DMS 273 (cell line): Measurements from ENCODE around the gene ATXN1.

Source experiments
- DNase-seq: peaks from one replicate; lab custom pipeline; 2025; ENCODE audit not compliant: unreplicated experiment; lab: John Stamatoyannopoulos, UW

Gene ATXN1

GRCh38 chr6:16747232-16748024 is 13.8 kb downstream of the ATXN1 start:
- peak; percentile 64 for DNase-seq

DNA sequence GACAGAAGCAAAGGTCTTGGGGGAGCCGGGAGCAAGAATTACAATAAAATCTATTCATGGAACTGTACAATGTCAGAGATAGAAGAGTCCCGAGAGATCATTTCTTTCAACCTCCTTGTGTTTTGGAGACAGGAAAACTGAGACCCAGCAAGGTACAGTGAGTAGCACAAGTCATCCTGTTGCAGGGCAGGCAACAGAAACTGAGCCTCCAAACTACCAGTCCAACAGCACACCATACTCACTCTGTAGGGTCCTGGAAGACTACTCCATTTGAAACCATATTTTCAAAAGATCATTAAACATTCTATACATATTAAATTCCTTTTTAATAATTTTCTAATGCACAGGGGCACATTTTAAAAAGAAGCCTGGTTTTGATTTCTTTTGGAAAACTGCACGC is 14.4 kb downstream of the ATXN1 start:
- DNase-seq = no peak

DNA sequence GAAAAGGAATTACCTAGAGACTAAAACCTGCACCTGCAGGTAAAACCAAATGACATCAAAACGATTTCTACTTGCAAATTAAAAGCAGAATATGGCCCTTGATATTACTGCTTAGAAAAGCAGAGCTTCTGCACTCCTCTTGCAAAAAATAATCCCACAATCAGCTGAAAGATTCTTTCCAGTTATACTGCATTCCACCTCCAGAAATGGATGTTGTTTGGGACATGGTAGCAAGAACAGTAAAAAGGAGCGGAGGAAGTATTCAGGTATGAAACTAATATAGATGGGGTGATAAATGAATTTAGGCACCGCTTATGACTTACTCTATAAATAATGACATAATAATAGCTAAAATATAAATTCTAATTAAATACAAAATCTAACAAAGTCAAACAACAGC is 14.9 kb downstream of the ATXN1 start:
- no peak for DNase-seq

DNA sequence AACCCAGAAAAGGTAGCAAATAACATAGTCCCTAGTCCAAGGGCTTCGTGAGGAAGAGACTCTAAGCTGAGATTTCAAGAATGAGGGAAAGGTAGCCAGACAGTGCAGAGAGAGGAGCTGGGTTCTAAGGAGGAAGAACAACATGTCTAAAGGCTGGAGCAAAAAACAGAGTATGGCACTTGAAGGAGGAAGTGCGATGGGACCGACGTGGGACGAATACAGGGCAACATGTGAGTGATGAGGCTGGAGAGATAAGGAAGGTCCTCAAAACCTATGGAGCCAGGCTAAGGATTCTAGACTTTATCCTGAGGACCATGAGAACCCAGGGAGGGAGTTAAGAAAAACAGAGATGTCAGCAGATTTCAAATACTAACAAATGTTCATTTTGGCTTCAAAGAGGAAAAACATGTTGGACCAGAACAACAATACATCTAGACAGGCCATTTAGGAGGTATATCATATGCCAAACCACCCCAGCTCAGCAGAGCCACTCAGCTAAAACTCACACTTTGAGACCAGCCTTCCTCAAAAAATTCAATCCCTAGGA is 17.5 kb downstream of the ATXN1 start:
- DNase-seq = no peak

GRCh38 chr6:16742116-16742515 is 19.1 kb downstream of the ATXN1 start:
- DNase-seq = no peak

GRCh38 chr6:16741112-16742016 is 19.9 kb downstream of the ATXN1 start:
- DNase-seq = no peak

- no peak for DNase-seq
These were observed 21.2 kb downstream of the ATXN1 start for GRCh38 chr6:16740097-16740496.

DNA sequence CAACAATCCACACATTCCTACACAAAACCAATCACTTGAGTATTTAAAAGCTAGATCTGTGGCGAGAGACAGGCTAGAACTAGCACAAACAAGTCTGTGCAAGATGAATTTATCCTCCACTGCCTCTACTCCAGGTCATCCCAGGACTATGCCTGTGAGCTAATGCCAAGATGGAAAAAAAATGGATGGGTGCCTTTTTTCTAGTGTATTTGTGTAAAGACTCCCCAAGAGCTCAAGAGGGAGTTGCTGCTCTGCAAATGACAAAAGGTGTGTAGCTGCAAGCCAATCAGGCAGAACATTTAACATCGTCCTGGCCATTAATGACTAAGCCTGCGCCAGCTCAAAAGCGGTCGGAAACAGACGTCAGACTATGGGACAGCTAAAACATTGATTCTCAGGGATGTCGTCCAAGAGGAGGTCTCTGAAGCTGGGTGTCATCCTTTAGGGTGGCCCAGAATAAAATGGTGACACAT is 21.9 kb downstream of the ATXN1 start:
- DNase-seq = peak; percentile 34

- DNase-seq = no peak
These were observed 23.3 kb downstream of the ATXN1 start for GRCh38 chr6:16737925-16738324.

GRCh38 chr6:16736856-16737775 is 24.1 kb downstream of the ATXN1 start:
- peak; percentile 15 for DNase-seq

- DNase-seq = no peak
These were observed 26.2 kb downstream of the ATXN1 start for GRCh38 chr6:16735014-16735413.

DNA sequence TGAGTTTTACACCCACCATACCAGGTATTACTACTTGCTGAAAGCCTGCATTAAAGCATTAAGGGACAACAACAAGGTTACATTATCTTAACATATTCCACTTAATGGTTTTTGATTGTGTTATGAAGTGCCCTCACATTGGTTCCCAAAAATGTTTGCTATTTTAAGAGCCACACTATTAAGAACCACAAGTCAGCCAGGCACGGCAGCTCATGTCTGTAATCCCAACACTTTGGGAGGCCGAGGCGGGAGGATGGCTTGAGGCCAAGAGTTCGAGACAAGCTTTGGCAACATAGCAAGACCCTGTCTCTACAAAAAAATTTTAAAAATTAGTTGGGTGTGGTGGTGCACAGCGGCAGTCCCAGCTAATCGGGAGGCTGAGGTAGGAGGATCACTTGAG is 28.2 kb downstream of the ATXN1 start:
- DNase-seq = no peak

DNA sequence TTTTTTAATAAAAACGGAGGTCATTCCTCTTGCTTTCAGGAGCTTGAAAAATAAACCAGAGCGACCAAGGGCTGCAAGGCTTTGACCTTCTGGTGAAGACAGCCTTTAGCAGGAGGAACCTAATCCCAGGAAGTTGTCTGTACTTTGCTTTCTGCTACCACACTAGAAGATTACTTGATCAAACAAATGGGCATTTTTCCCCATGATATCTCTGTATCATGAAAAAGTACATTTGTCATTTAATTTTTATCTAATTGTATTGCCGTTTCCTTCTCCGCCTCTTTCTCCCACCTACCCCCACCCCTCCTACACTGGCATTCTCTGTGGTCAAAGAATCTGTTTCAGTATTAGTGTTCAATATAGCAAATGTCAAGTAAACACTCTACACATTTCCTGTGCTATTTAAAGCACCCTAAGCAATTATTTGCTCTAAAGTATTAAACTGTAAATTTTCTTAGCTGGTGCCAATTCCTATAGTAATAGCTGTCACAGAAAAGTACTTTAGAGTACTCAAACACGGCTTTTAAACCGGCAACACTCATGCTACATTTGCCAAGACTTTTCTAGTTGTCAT is 29.7 kb downstream of the ATXN1 start:
- DNase-seq = no peak

DNA sequence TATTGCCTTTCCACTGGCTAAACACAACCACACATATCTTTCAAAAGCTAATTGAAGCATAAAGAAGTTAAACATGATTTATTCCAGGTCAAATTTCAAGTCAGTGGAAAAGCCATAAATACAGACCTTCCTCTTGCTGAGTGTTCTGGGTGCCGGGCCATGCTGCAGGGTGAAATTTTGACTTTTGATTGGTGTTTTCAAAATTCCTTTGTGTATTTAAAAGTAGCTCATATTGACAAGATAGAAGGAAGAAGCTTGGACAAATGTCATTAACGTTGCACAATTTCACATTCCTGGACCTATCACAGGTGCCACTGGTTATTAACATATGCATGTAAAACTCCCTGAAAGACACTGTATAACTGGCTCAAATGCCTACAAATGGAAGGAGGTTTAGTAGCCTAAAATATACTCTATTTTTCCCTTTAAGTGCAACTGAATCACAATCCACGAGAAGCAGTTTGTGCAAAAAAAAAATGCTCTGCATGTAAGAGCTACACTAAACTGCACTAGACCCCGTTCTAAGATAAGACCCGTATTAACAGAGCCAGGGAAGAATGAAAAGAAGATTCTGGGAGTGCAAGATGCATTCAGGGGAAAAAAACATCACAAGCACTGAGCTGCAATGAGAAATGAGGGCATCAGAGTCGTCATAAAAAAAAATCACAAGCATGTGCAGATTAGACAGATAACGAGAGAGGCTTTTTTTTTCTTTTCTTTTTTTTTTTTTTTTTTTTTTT is 30.4 kb downstream of the ATXN1 start:
- DNase-seq = no peak

GRCh38 chr6:16729744-16730143 is 31.5 kb downstream of the ATXN1 start:
- DNase-seq = no peak

- DNase-seq = no peak
These were observed 32.0 kb downstream of the ATXN1 start for GRCh38 chr6:16729183-16729691.

GRCh38 chr6:16728513-16729182 is 32.6 kb downstream of the ATXN1 start:
- DNase-seq = no peak

DNA sequence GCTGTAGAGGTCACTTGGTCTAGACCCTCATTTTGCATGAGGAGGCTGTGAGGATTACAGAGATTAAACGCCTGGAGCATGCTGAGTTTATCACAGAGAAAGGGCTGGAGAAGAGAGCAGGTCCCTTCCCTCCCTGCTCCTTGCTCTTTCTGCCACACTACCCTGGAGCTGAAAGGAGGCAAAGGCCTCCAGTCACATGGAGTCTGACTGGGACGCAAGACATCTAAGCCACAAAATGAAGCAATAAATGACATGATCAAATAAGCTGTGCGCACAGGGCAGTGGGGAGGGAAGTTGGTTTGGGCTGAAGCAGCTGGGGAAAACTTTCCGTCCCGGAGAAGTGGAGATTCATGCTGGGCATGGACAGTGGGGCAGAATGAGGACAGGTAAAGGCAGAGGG is 33.3 kb downstream of the ATXN1 start:
- no peak for DNase-seq
